HG02588 (cell line): ENCODE measurements around the gene MBD5.

Source experiments
- ATAC-seq: cut with Tn5 transposase; IDR thresholded peaks from one replicate; pipeline ENCODE4 v1.9.1; 2021; ENCODE audit warnings: mild to moderate bottlenecking, moderate library complexity; ENCODE audit not compliant: unreplicated experiment

Gene MBD5

DNA sequence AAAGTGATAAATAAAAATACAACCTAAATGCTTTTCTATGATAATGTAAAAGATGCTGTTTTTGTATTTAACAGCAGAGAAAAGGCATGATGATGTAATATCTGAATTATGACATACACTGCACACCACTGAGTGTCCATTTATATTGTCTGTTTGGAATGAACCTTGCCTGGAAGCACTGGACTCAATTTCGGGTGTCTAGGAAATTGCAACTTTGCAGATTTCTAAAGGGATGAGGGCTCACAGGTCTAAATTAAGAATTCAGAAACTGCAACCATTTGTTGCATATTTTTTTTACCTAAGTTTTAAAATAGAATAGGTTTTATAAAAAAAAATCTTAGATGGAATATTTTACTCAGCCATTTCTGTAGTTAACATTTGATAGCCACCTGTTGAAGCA, 492.5 kb downstream of the MBD5 start:
- ATAC-seq: no peak

DNA sequence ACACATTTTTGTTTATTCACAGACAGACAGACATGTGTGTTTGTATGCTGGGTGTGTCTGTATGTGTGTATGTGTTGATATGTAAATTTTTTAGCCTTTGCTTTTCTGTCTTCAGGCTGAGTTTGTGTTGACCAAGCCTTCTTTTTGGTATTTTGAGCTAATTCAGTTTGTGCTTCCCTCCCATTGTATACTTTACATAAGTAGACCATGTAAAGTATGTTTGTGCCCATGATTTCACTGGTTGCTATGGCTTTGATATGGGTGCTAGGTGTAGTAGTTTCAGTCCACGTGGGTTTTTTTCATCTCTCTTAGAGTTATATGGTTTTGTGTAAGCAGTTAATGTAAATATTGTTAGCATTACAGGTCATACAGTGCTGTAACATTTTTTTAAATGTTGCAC, 494.2 kb downstream of the MBD5 start:
- no peak for ATAC-seq

DNA sequence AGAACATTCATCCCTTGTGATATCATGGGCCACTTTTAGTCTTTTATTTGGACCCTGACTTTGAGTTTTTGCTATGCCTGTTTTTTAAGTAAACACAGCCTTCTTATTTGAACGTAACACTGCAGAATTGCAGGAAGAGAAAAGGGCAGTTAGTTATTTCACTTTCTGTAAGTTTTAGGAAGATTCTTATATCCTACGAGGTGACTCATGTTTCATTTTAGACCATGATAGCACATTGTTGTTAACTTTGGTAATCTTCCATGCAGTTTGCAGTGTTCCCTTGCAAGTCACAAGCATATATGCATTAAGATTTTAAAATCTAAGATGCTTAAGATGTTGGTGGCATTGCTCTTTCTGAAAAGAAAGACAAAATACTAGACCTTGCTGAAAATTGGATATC, 495.1 kb downstream of the MBD5 start:
- no peak for ATAC-seq

DNA sequence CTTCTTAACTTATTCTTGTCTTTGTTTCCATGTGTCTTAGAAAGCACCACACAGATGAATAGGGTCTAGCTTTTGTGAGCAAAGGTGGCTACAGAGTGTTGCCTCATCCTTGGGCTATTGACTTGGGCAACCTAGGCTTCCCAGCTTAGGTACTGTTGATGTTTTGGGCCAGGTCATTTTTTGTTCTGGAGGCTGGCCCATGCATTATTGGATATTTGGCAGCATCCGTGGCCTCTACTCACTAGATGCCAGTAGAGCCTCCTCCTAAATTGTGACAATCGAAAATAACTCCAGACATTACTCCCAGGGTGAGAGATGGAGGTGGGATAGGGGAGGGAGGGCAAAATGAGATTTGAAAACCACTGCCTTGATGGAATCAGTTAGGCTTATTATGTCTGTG, 496.4 kb downstream of the MBD5 start:
- no peak for ATAC-seq

DNA sequence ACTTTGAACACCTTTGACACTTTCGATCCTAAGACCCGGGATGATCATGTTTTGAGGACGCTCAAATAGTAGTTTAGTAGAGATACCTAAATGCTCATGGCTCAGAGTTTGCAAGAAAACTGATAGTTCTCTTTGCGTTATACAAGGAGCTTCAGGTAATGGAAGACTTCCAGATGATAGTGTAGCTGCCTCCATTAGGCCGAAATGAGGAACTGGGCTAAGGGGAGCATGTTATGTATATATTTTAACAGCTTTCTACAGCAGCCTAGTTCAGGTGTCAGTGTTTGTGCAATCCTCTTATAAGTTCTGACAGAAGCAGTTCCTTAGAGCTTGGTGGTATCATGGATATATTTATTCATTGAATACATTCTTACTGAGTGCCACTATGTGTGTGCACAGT, 496.9 kb downstream of the MBD5 start:
- no peak for ATAC-seq

DNA sequence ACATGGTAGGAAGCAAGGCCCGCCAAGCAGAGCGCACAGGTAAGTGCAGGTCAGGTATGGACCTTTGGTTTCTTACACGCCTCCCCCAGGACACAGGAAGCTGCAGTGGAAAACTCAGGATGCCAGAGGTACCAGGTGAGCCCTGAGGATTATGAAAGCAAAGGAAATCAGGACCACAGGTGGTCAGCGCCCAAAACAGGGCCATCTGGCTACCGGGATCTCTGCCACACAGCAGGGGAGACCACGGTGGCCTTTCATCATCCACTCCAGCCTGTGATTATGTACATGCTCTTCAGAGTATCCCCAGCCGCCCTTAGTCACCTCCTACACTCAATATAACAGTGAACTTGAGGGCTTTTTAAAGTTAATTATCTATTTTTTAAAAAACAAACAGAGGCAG, 498.1 kb downstream of the MBD5 start:
- ATAC-seq: no peak

DNA sequence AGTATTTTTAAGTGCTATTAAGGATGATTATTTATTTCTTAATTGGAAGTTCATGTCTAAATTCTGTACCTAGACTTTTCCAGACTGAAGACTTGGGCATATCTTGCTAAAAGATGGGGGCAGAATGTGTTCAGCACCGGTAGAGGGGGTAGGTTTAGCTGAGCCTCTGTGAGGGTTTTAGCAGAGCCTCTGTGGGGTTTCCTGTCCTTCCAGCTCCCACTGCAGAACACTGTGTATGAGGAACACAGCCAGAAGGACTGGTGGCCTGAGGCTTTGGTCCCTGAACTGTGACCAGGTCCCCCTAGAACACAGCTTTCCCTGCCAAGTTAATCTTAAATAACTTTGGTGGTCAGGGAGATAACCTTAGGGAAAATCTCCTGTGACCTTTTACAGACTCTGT, 500.3 kb downstream of the MBD5 start:
- ATAC-seq: no peak

DNA sequence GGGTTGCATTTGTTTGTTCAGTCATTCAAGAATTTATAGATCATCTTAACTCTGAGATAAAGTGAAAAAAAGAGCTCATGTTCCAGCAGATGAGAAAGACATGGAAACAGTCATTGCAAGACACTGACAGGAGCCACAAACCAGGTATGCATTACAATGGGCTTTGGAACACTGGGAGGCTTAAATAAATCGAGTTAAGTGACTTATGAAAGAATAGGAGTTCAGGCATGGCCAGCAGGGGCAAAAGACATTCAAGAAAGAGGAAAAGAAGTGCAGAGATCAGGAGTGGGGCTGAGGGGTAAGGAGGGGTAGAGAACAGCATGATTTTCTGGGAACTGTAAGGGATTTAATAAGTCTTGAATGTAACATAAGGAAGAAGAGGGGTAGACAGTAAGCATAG, 502.4 kb downstream of the MBD5 start:
- ATAC-seq: no peak

DNA sequence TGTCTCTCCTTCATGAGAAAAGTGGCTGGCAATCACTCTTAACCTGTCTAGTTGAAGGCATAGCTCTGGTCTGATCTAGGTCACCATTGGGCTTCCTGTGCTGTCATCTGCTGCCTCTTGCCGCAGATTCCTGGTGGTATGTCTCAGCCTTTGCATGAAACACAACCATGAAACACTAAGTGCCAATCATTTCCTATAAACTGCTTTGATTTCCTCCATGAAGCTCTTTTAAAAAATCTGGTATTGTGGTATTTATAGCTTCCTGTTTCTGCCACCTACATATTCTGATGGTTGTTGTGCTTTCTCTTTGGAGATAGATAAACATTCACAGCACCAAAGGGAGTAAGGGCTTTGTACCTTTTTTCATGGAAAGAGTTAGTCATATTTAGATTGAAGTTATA, 503.6 kb downstream of the MBD5 start:
- ATAC-seq: no peak

DNA sequence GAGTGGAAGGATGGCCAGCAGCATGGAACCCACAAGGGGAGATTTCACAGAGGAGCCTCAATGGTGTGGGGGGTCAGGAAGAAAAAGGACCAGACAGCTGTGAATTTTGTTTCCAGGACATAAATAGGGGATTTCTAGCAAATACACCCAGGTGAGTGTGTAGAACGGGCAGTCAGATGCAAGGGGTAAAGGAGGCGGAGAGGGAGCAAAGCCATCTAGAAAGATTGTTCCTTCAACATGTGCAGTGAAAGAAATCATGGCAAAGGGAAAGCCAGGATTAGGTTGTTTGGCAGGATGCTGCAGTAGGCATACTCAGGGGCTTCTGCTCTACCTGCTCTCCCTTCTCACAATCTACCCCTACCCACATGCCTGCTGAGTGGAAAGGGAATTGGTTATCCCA, 504.2 kb downstream of the MBD5 start:
- no peak for ATAC-seq

DNA sequence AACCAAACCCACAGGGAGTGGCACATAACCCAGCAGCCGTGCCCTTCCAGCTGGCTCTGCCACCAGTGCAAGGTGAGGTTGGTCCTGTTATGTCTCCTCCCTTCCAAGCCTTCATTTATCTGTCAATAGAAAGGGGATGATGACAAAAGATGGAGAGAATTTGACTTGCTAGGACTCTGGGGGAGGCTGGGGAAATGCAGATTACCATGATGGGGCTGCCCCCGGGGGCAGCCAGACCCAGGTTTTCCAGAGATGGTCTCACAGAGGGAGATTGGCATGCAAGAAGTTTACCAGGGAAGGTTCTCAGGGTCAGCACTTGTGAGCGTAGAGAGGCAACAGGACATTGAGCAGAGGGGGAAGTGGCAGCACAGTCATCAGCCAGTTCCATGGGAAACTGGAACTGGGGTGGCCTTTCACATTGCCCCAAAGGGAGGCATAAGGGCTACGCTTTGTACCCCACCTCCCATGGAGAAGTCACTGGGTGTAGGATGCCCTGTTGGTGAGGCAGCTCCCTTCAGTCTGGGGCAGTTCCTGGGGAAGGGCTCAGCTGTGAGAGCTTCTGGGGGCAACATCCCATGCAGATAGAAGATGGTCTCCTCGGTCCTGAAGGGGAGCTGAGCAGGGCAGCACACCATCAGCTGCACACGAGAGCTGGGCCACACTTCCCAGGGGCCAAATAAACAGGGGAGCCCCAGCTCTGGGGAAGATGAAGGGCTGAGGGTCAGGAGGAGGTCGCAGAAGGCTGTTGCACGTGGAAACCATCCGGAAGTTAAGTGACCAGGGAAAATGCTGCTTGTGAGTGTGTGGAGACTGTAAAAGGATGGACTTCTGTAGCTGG, 505.8 kb downstream of the MBD5 start:
- no peak for ATAC-seq

DNA sequence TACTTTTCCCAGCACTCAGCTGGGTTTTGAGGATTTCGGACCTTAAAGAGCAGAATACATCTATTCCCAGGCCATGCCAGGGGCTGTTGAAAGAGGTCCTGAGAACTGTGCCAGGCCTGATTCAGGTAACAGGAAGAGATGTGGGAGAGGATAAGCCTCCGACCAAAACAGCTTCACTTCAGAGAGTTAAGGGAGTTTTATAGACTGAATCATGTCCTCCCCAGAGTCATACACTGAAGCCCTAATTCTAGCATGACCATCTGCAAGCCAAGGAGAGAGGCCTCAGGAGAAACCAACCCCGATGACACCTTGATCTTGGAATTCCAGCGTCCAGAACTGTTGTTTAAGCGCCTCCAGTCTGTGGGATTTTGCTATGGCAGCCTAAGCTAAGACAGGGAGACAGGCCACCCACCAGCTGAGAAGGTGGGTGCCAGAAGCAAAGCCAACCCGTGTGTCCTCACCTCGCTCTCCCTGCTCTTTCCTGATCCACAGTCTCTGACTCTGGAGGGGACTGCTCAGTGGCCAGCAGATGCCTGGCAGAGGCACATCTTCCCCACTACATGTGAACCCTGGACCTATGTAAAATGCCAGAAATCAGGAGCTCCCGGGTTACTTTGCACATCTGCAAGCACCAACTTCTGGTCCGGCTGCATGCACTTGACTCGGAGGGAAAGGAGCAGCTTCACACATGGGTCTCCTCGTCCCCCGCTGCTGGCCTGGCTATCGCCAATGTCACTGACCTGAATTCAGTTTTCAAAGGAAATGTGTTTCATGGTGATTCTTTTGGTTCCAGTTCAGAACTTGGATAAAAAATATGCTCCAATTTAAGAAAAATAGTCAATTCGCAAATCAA, 506.8 kb downstream of the MBD5 start:
- ATAC-seq: no peak

DNA sequence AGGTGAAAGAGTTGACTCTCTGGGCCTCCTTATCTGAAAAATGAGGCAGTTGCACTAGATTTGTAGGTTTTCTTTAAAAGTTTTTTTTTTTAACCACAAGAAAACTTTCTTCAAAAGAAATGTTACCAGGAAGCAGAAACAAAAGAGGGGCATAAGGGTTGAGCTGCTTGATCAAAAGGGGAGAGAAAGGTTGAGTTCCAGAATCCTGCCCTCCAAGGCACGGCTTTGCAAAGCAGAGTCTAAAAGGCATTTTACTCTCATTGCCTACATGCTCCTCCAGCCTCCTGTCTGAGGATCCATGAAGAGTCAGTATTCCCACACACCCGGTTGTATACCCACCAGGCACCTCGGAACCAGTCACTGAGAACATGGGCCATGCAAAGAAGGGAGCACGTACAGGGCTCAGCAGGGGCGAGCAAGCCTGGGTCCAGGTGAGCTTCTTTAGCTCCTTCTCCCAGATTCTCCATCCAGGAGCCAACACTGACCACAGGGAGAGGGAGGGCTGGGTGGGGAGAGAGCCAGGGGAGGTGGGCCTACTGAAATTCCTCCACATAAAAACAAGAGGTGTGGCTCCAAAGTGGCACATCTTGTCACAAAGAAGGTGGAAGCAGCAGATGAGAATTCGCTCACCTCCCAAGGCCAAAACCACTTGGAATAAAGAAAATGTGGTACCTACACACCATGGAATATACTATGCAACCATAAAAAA, 507.6 kb downstream of the MBD5 start:
- ATAC-seq: no peak

DNA sequence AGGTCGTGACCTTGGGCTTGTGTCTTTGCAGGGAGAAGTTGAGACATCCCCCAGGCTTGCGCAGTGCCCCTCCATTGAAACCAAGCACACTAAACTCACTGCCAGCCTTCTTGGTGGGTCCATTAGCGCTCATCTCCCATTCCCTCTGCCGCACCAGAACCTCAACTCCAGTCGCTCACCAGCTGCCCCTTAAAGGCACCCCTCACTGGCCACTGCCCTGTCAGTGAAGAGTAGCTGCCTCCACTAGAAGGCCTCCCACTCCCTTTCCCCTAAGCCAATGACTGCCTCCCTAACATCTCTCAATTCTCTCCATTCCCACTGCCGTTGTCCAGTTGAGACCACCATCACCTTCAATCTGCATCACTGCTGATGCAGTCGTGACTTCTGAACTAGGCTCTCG, 508.9 kb downstream of the MBD5 start:
- no peak for ATAC-seq

DNA sequence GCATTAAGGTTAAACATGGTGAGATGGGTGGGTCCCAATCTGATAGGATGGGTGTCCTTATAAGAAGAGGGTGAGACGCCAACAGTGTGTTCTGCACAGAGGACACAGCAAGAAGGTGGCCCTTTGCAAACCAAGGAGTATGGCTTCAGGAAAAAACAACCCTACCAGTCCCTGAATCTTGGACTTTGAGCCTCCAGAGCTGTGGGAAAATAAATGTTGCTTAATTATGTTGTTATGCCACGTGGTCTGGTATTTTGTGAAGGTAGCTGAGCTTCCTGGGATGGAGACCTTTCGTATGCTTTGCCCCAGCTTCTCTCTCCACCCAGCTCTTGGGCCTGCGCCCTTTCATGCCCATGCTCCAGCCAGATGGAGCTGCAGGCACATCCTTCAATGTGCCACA, 509.5 kb downstream of the MBD5 start:
- no peak for ATAC-seq

DNA sequence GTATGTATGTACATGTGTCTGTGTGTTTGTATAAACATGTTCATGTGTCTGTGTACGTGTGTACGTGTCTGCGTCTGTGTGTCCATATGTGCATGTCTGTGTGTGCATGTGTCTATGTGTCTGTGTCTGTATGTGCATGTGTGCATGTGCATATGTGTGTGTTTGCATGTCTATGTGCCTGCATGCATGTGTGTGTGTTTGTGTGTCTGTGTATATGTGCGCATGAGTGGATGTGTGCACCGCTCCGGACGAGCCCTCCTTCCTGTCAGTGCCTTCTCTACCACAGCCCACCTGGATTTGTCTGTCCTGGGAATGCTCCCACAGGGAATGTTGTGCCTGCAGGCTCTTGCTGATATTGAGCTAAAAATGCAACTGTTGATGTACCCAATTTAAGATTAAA, 510.3 kb downstream of the MBD5 start:
- ATAC-seq: no peak

DNA sequence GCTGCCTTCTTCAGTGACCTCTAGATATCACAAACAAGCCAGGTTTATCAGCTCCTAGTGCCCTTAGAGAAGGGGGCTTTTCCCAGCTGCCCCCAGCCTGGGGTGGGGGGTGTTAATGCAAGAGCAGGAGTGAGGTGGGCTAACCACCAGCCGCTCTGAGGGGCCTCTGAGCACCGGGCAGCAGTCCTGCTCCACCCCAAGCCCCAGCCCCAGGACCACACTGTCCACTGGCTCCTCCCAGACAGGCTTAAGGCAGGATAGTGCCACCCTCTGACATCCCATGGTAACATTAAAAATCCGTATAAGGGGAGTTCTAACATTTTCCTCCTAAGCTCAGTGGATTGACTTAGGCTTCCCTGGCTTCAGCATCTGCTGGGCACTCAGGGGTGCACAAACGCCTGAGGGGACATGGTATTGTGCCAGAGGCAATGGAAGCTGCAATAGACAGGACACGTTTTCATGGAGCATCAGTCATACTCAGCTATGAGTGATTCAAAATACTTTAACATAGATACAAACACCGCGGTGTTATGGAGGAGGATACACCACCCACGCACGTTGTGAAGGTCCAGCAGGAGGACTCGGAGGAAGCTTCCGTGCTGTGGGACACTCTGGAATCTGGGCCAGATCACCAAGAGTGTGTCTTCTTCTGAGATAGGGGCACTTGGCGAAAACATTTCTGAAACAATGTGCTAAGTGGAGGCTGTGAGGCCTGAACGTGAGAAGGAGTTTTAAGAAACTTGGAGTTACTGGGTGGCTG, 511.0 kb downstream of the MBD5 start:
- ATAC-seq: no peak

DNA sequence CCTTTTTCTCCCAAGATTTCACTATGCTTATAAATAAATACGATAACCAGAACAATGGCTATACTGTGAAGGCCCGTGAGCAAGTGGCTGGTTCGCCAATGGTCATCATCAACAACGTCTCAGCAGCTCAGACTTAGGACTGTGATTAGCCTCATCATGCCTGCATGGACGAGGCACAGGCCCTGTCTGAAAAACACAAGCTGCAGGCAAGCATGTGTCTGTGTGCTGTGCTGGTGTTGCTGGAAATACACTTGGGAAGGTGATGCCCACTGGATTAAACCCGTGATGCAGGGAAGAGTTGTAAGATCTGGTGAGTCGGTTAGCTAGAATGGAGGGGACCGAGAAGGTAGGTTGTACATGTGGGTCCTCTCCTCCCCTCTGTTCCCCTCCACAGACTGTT, 512.1 kb downstream of the MBD5 start:
- ATAC-seq: no peak

DNA sequence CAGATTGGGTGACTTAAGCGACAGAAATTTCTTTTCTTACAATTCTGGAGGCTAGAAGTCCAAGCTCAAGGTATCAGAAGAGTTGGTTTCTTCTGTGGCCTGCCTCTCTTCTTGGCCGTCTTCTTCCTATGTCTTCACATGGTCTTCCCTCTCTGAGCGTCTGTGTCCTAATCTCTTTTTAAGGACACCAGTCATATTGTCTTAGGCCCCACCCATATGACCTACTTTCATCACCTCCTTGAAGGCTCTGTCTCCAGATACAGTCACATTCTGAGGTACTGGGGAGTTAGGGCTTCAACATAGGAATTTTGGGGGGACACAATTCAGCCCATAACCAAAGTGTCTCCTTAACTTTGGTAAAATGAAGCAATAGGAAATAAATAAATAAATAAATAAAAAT, 512.8 kb downstream of the MBD5 start:
- ATAC-seq: no peak

DNA sequence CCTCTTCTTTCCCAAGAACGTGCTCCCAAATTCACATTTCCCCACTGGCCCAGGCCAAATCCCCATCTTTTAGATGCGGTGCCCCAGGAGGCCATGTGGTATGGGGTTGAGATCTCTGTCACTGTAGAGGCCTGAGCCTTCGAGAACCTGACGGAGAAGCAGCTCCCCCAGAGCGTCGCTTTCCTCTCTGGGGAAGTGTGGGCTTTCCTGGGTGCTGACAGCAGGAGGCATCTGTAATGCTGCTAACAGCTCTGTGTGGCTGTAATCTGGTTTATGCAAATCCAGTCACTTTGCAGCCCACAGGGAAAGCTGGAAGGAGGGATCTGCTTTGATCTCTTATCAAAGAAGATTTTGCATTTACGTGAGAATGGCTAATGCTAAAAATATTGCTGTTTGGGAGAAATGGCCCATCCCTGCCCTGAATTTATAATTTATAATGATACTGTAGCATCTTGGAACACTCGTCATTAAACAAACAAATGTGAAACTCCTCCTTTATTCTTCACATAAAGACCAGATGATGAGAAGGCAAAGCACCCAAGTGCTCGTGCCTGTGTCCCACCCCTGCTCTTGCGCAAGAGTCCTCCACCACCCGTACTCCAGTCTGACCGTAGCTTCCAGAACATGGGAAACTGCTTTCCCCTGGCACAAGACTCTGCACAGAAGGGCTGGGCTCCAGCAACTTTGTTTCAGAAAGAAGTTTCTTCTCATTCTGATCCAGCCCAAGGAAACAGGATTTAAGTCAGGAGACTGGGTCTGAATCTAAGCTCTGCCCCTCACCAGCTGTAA, 513.7 kb downstream of the MBD5 start:
- no peak for ATAC-seq
